ENCODE data around the gene SPANXC.
"Not testable (repeated sequence)": the region's sequence is repeated elsewhere in the genome, so short reads cannot be mapped to it uniquely, and the experiment has no call there.

The SPANXC gene

GRCh38 chrX:141242417-141242816, at the start of gene SPANXC:
Gene SPANXC (minus strand): TSS chrX:141242517. CDS start chrX:141242457, 60 bp downstream.
- not testable (repeated sequence) for DNase-seq

GRCh38 chrX:141279476-141279875, 37.2 kb upstream of the SPANXC start:
- DNase-seq = no peak

- DNase-seq = no peak
Observed at GRCh38 chrX:141278306-141278705, 36.0 kb upstream of the SPANXC start.

GRCh38 chrX:141258080-141258479, 15.8 kb upstream of the SPANXC start:
- DNase-seq = no peak

- no peak for DNase-seq
Observed at GRCh38 chrX:141221611-141222010, 20.7 kb downstream of the SPANXC start.

GRCh38 chrX:141220342-141221008, 21.8 kb downstream of the SPANXC start:
- DNase-seq = no peak

- DNase-seq = no peak
Observed at GRCh38 chrX:141214196-141214595, 28.1 kb downstream of the SPANXC start.

- no peak for DNase-seq
Observed at GRCh38 chrX:141201962-141202361, 40.4 kb downstream of the SPANXC start.

All from NCI-H446 (cell line).